Nephron (organoid): ENCODE data around the gene SSPN.

ENCODE experiments used
- H3K27ac Mint-ChIP-seq, 3 experiments: 2 replicates each; pipeline ENCODE4 v1.8.0; 2020; ENCODE audit warnings: mixed read lengths in 3 of 3, mild to moderate bottlenecking in 2 of 3, moderate library complexity in 1 of 3
- H3K27me3 Mint-ChIP-seq: 2 replicates; pipeline ENCODE4 v1.8.0; 2021; ENCODE audit warnings: low read depth, mild to moderate bottlenecking, moderate library complexity, mixed read lengths
- H3K36me3 Mint-ChIP-seq: 2 replicates; pipeline ENCODE4 v1.8.0; 2020; ENCODE audit warnings: low read depth, mixed read lengths
- H3K4me1 Mint-ChIP-seq: 2 replicates; pipeline ENCODE4 v1.8.0; 2020; ENCODE audit warnings: mixed read lengths
- H3K4me3 Mint-ChIP-seq, 3 experiments: 2 replicates each; pipeline ENCODE4 v1.8.0; 2020; ENCODE audit warnings: mild to moderate bottlenecking in 3 of 3, mixed read lengths in 3 of 3, moderate library complexity in 2 of 3
- H3K9me3 Mint-ChIP-seq: 2 replicates; pipeline ENCODE4 v1.8.0; 2020; ENCODE audit warnings: mixed read lengths
- TF ChIP-seq, protein P1 (sequence below), 3 experiments: fragments of 200-600 bp; sonication (generic); IDR thresholded peaks; one replicate each; pipeline ENCODE4 v1.5.0; 2021; ENCODE audit warnings: antibody characterized with exemption in 3 of 3; ENCODE audit not compliant: unreplicated experiment in 3 of 3

SSPN gene

DNA sequence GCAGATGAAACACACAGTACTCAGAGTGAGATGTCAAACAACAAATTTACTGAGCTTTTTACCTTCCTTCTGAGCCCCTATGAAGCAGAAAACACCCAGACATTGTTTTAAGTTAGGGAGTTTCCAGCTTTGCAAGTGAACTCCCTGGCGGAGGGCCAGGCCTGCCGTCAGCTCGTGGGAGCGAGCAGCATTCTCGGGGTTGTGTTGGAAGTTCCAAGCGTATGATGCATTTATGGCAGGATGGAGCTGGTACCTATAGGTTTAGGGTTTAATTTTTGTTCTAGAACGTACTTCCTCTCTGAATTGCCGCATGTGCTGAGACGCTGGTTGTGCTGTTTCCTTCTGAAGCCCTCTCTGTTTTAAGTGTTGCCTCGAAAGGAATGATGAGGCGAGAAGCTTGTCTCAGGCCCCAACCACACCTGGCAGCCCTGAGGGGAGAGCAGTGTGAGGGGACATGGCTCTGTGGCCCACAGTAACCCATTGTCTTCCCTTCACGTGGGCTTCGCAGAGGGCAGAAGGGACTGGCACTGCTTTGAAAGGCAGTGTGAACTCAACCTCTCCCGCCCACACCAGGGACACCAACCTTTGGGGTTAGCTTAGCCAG, 76.6 kb downstream of the SSPN start:
- TF ChIP-seq, protein P1, sequence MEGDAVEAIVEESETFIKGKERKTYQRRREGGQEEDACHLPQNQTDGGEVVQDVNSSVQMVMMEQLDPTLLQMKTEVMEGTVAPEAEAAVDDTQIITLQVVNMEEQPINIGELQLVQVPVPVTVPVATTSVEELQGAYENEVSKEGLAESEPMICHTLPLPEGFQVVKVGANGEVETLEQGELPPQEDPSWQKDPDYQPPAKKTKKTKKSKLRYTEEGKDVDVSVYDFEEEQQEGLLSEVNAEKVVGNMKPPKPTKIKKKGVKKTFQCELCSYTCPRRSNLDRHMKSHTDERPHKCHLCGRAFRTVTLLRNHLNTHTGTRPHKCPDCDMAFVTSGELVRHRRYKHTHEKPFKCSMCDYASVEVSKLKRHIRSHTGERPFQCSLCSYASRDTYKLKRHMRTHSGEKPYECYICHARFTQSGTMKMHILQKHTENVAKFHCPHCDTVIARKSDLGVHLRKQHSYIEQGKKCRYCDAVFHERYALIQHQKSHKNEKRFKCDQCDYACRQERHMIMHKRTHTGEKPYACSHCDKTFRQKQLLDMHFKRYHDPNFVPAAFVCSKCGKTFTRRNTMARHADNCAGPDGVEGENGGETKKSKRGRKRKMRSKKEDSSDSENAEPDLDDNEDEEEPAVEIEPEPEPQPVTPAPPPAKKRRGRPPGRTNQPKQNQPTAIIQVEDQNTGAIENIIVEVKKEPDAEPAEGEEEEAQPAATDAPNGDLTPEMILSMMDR (IDR thresholded peaks at IDR 0.05; ENCODE audit: unreplicated experiment in 3 of 3) = no peak
- peak overlapping the region; percentile 15 to 88 (median 68) for H3K27ac Mint-ChIP-seq

DNA sequence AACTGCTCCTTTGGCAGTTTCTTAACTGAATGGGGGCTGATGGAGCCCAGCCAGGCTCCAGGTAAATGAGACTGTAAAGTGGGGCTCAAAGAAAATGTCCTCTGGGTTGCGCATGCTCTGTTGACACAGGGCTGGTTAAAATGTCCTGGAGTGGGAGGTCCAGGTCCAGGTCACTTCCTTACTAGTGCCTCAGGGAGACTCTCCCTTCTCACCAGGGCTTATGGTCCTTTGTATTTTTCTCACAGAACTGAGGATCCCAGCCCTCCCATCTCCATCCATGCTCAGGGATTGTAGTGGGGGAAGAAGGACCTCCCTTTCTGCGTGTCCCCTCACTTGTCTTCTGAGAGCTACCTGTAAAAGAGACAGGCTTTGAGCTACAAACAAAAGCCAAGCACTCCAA, 77.5 kb downstream of the SSPN start:
- Mint-ChIP-seq H3K36me3 (no peaks in the 10 kb centered on the region), H3K4me3 (no peak overlapping the region), H3K4me1 (peaks cover 63% of the 10 kb centered on the region), H3K27ac (peak overlapping the region in 1 of 3 experiments; percentile 88), H3K27me3 (peaks cover 3% of the 10 kb centered on the region), H3K9me3 (no peaks in the 10 kb centered on the region)
- TF ChIP-seq, protein P1 (IDR thresholded peaks at IDR 0.05; ENCODE audit: unreplicated experiment in 3 of 3) = no peak

More for the DNA sequence above, 76.6 kb downstream of the SSPN start:
- H3K4me1 Mint-ChIP-seq = peaks cover 63% of the 10 kb centered on the region
- H3K4me3 Mint-ChIP-seq = peak overlapping the region in 2 of 3 experiments; percentile 4 to 6
- no peaks in the 10 kb centered on the region for H3K36me3 Mint-ChIP-seq
- H3K27me3 Mint-ChIP-seq = peaks cover 3% of the 10 kb centered on the region
- no peaks in the 10 kb centered on the region for H3K9me3 Mint-ChIP-seq

DNA sequence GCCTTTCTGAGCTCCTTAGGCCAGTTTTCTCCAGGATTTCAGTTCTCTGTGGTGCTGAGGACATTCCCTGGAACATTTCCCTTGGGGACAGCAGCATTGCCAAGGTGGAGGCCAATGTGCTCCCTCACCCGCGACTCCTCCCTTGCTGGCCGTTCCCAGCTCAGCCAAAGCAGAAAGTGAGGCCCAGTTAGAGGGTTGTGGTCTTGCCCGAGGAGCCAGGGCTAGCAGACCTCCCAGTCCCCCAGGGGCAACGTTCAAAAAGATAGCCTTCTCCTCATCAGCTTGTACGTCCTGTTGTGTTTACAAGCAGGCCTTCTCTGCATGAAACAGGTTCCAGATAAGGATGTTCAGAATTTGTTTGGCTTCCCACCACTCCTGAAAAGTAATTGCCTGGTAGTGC, 78.4 kb downstream of the SSPN start:
- TF ChIP-seq, protein P1 (IDR thresholded peaks at IDR 0.05; ENCODE audit: unreplicated experiment in 3 of 3) = no peak
- Mint-ChIP-seq H3K4me1 (peaks cover 63% of the 10 kb centered on the region), H3K36me3 (no peaks in the 10 kb centered on the region), H3K27me3 (peaks cover 3% of the 10 kb centered on the region), H3K4me3 (no peak overlapping the region), H3K9me3 (no peaks in the 10 kb centered on the region), H3K27ac (peak overlapping the region; percentile 1 to 90 (median 88))

DNA sequence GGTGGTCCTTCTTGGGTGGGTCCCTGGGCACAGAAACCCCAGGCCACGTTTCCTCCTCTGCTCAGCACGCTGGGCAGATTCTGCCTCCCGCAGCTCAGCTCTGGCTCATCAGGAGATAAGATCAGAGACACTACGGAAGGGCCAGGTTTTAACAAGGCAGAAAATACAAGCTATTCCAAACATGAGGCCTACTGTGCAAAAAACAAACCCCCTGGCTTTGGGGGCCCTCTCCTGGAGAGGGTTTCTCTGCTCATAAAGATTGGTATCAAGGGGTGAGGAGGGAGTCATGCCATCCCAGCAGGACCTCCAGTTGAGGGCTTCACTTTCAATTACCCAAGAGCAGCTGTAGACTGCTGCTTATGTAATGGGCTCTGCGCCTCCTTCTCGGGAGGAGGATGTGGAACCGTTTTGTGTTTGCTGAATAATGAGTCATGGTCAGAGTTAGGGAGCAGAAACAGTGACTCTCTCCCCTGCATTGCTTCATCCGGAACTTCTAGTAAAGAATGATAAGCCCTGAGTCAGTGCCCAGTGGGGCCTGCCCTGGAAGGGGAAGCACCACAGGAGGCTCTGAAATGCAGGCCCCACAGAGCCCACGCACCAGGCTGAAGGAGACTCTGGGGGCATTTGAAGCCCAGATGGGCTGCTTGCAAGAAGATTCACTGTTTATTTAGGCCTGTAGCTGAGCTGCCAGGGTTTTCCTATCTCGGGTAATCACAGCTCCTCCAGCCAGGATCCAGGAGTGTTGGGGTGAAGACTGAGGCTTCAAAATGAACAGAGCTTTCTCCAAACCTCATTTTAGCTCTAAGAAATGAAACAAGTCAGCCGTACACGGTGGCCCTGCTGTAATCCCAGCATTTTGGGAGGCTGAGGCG, 79.3 kb downstream of the SSPN start:
- H3K36me3 Mint-ChIP-seq = no peaks in the 10 kb centered on the region
- peaks cover 7% of the 10 kb centered on the region for H3K27me3 Mint-ChIP-seq

DNA sequence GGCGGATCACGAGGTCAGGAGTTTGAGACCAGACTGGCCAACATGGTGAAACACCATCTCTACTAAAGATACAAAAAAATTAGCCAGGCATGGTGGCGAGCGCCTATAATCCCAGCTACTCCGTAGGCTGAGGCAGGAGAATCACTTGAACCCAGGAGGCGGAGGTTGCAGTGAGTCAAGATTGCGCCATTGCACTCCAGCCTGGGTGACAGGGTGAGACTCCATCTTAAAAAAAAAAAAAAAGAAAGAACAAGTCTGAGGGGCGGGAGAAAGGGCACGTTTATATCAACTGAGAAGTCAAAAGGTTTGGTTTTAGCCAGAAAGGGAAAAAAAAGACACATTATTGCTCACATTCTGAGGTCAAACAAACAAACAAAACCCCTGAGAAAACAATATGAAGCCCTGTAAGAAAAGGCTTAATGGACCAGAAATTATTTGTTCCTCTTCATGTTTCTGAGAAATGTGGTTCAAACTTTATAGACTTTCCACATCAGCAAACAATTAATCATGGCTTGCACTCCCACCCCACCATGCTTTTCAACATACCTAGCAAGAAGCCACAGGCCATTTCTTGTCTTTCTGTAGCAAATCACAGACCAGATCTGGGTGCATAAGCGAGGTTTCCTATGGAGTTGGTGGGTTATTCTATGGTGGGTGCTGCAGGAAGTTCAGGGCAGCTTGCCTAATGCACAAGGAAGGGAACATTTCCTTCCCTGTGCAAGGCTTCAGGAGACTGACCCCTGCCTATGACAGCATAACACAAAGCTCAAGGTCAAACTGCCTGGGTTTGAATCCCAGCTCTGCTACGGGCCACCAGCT, 80.1 kb downstream of the SSPN start:
- peaks cover 48% of the 10 kb centered on the region for H3K4me1 Mint-ChIP-seq
- H3K36me3 Mint-ChIP-seq = no peaks in the 10 kb centered on the region
- peaks cover 5% of the 10 kb centered on the region for H3K27me3 Mint-ChIP-seq
- TF ChIP-seq, protein P1 (IDR thresholded peaks at IDR 0.05; ENCODE audit: unreplicated experiment in 3 of 3) = no peak
- no peak overlapping the region for H3K4me3 Mint-ChIP-seq
- H3K9me3 Mint-ChIP-seq = no peaks in the 10 kb centered on the region
- H3K27ac Mint-ChIP-seq = peak overlapping the region; percentile 36 to 88 (median 47)

More for the DNA sequence above, 79.3 kb downstream of the SSPN start:
- Mint-ChIP-seq H3K27ac (peak overlapping the region; percentile 77 to 90 (median 88)), H3K9me3 (no peaks in the 10 kb centered on the region), H3K4me1 (peaks cover 54% of the 10 kb centered on the region), H3K4me3 (peak overlapping the region in 1 of 3 experiments; percentile 6)
- TF ChIP-seq, protein P1 (IDR thresholded peaks at IDR 0.05; ENCODE audit: unreplicated experiment in 3 of 3) = no peak
